Panc1 (cell line): ENCODE results near the gene EPHA3. TPM values are rescaled to one million over a fixed set of nuclear protein-coding genes. Genes with fewer than 3 reads are reported as not detected.

Source experiments
- ATAC-seq: fragments of 200-7000 bp; cut with Tn5 transposase; 2 replicates; pipeline ENCODE4 v1.9.1; 2020; ENCODE audit warnings: mild to moderate bottlenecking, moderate library complexity
- BruUV-seq: library from RNA; stranded (reverse); fragments of 400-500 nt; replicated peaks from 2 replicates; lab custom pipeline; 2021; lab: Mats Ljungman, UMichigan
- CTCF ChIA-PET: fragments of 300-600 bp; sonication (Branson Sonifier 250); formaldehyde crosslinking; loops from one replicate; lab custom pipeline; 2022; ENCODE audit warnings: antibody characterized with exemption; lab: Charles Lee
- POLR2A ChIA-PET: fragments of 300-600 bp; sonication (Branson Sonifier 250); formaldehyde crosslinking; loops from one replicate; lab custom pipeline; 2022; ENCODE audit warnings: antibody characterized with exemption; lab: Charles Lee
- DNase-seq: peaks from one replicate; pipeline ENCODE4 v3.0.0-alpha.2; 2010; ENCODE audit warnings: low read depth, low spot score
- H3K27ac ChIP-seq: 2 replicates; pipeline ENCODE4 v1.5.1; 2011; ENCODE audit warnings: mild to moderate bottlenecking, low read length, inconsistent platforms
- H3K27me3 ChIP-seq: fragments of 200-500 bp; sonication (Bioruptor generic); 2 replicates; pipeline ENCODE4 v1.6.0; 2014; ENCODE audit warnings: low read length, inconsistent platforms; ENCODE audit not compliant: control insufficient read depth, insufficient read depth
- H3K36me3 ChIP-seq: fragments of 200-500 bp; sonication (Bioruptor generic); 2 replicates; pipeline ENCODE4 v1.5.1; 2014; ENCODE audit warnings: inconsistent platforms, mild to moderate bottlenecking, low read length, moderate library complexity; ENCODE audit not compliant: control insufficient read depth, insufficient read depth
- H3K4me1 ChIP-seq: 2 replicates; pipeline ENCODE4 v1.5.1; 2011; ENCODE audit warnings: inconsistent platforms, mild to moderate bottlenecking, low read length, moderate library complexity; ENCODE audit not compliant: control insufficient read depth, insufficient read depth
- H3K4me3 ChIP-seq, 2 experiments: 2 replicates each; pipeline ENCODE4 v1.5.1; 2011 to 2012; ENCODE audit warnings: low read depth in 2 of 2, low read length in 2 of 2, mild to moderate bottlenecking in 2 of 2, inconsistent platforms in 1 of 2, moderate library complexity in 1 of 2
- H3K9me3 ChIP-seq: fragments of 200-500 bp; sonication (Bioruptor generic); 2 replicates; pipeline ENCODE4 v1.5.1; 2014; ENCODE audit warnings: low read depth, mild to moderate bottlenecking, inconsistent platforms, low read length, moderate library complexity; ENCODE audit not compliant: control insufficient read depth, insufficient read depth
- CTCF ChIP-seq: fragments of 450-650 bp; IDR thresholded peaks from 2 replicates; pipeline ENCODE4 v1.5.1; 2017; ENCODE audit warnings: mild to moderate bottlenecking
- POLR2AphosphoS5 ChIP-seq: IDR thresholded peaks from 2 replicates; pipeline ENCODE4 v1.6.1; 2012; ENCODE audit warnings: mild to moderate bottlenecking, low read depth, low read length, moderate library complexity
- REST ChIP-seq, 2 experiments: IDR thresholded peaks; 2 replicates each; pipeline ENCODE4 v1.6.1; 2011 to 2012; ENCODE audit warnings: low read depth in 2 of 2, control low read depth in 1 of 2, low read length in 1 of 2, mild to moderate bottlenecking in 1 of 2, moderate library complexity in 1 of 2; ENCODE audit not compliant: insufficient read depth in 1 of 2
- SIN3A ChIP-seq: IDR thresholded peaks from 2 replicates; pipeline ENCODE4 v1.6.1; 2012; ENCODE audit warnings: low read depth, mild to moderate bottlenecking, low read length, moderate library complexity, borderline replicate concordance; ENCODE audit not compliant: insufficient read depth
- TCF7L2 ChIP-seq: IDR thresholded peaks from 2 replicates; pipeline ENCODE4 v1.6.1; 2011; ENCODE audit warnings: mild to moderate bottlenecking, low read depth, low read length, inconsistent platforms
- in situ Hi-C: cut with HindIII; loops from 2 replicates; pipeline ENCODE4 v1.10.0; 2016; ENCODE audit warnings: low sequenced_read_pairs, low pct_unique_long_range_greater_than_20kb
- intact Hi-C: fragments of 100-400 bp; cut with micrococcal nuclease; formaldehyde crosslinking; loops from one replicate; pipeline ENCODE4 v1.10.0; 2022; ENCODE audit not compliant: unreplicated experiment
- total RNA-seq: library from RNA; stranded (reverse); gene quantifications from one replicate; pipeline ENCODE4 v1.2.1, GENCODE V29; 2021; ENCODE audit not compliant: unreplicated experiment

EPHA3 gene
- total RNA-seq, 1 experiment from 2014 or later: 0.05 TPM

DNA sequence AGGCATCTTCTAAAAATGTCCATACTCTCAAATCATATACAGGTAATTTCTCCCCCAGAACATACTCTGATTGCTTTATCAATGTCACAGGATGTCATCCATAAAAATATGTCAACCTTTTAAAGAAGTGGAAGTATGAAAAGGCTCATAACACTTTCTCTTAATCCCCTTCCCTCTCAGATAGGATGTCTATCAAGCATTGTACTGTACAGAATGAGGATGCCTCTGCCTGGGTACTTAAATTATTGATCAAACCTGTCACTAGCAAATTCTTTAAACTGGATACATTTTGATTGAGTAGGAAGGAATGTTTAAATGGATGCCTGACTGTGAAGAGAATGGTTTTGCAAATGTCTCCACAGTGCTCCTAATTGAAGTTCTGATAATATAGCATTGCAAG lies 168.7 kb downstream of the EPHA3 start:
- no TSS peak for BruUV-seq
- H3K27ac ChIP-seq: no peak overlapping the region
- no peaks in the 10 kb centered on the region for H3K4me1 ChIP-seq
- H3K36me3 ChIP-seq: no peaks in the 10 kb centered on the region
- H3K27me3 ChIP-seq: no peaks in the 10 kb centered on the region
- ChIA-PET CTCF (no interaction called here), POLR2A (no interaction called here)
- DNase-seq (no peak), ATAC-seq (no peak)
- no peaks in the 10 kb centered on the region for H3K9me3 ChIP-seq
- no peak for TF ChIP-seq POLR2AphosphoS5
- TF ChIP-seq CTCF: no peak
- TF ChIP-seq REST (IDR thresholded peaks at IDR 0.05; ENCODE audit: insufficient read depth in 1 of 2, low read depth in 2 of 2, low read length in 1 of 2): no peak
- TF ChIP-seq TCF7L2: no peak
- no peak for TF ChIP-seq SIN3A
- no peak overlapping the region for H3K4me3 ChIP-seq
- in situ Hi-C loops: no loop called here
- intact Hi-C loops: no loop called here

GRCh38 chr3:89278302-89279025 lies 171.0 kb downstream of the EPHA3 start:
- no peaks in the 10 kb centered on the region for H3K9me3 ChIP-seq
- ChIA-PET POLR2A (no interaction called here), CTCF (no interaction called here)
- no peak overlapping the region for H3K27ac ChIP-seq
- no peaks in the 10 kb centered on the region for H3K27me3 ChIP-seq
- no peaks in the 10 kb centered on the region for H3K36me3 ChIP-seq
- no peak overlapping the region for H3K4me3 ChIP-seq
- in situ Hi-C loops (no loop called here), intact Hi-C loops (no loop called here)
- H3K4me1 ChIP-seq: no peaks in the 10 kb centered on the region
- DNase-seq (no peak), ATAC-seq (no peak)
- BruUV-seq: no TSS peak
- TF ChIP-seq TCF7L2 (no peak), SIN3A (no peak), POLR2AphosphoS5 (no peak)

- intact Hi-C loops (no loop called here), in situ Hi-C loops (no loop called here)
- ATAC-seq: no peak
- POLR2A ChIA-PET: no interaction called here
- Histone ChIP-seq H3K4me1 (no peaks in the 10 kb centered on the region), H3K4me3 (no peak overlapping the region), H3K27ac (no peak overlapping the region), H3K36me3 (no peaks in the 10 kb centered on the region), H3K27me3 (no peaks in the 10 kb centered on the region), H3K9me3 (no peaks in the 10 kb centered on the region)
- no peak for TF ChIP-seq TCF7L2
- no peak for TF ChIP-seq CTCF
- no TSS peak for BruUV-seq
- DNase-seq: no peak
- CTCF ChIA-PET: no interaction called here
Measured at GRCh38 chr3:89280301-89280700, 172.9 kb downstream of the EPHA3 start.
